NCI-H146 treated with DMSO at 0.1 percent for 48 hours (cell line): Measurements from ENCODE around the gene RTRAF.

ENCODE experiments used
- DNase-seq: peaks from one replicate; lab custom pipeline; 2025; ENCODE audit not compliant: unreplicated experiment; lab: John Stamatoyannopoulos, UW

RTRAF gene

GRCh38 chr14:51993285-51993920, 4.1 kb downstream of the RTRAF start:
- no peak for DNase-seq

DNA sequence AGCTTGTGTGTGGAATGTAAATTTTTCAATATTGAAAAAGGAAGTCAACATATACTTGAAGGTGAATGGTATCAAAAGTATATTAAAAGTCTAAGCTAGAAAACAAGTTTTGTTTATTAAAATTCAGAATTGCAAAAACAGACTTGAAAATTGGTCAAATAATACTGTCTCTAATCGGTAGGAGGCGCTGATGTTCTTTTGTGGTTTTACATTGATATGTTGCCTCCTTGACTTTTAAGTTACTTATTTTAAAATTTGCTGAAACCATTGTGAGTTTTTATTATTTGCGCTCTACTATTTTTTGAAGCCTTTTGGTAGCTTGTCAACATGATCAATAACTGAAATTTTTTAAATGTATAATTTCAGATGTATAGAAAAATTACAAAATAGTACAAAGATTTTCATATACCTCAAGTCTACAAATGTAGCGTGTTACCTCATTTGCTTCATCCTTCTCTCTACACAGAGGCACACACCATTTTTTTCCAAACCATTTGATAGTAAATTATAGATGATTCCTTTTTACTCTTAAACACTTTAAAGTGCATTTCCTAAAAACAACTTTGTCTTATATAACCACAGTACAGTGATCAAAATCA, 6.9 kb downstream of the RTRAF start:
- no peak for DNase-seq

GRCh38 chr14:51998348-51998747, 9.0 kb downstream of the RTRAF start:
- no peak for DNase-seq

GRCh38 chr14:51999084-51999483, 9.7 kb downstream of the RTRAF start:
- DNase-seq: no peak

GRCh38 chr14:52000019-52000582, 10.8 kb downstream of the RTRAF start:
- no peak for DNase-seq

DNA sequence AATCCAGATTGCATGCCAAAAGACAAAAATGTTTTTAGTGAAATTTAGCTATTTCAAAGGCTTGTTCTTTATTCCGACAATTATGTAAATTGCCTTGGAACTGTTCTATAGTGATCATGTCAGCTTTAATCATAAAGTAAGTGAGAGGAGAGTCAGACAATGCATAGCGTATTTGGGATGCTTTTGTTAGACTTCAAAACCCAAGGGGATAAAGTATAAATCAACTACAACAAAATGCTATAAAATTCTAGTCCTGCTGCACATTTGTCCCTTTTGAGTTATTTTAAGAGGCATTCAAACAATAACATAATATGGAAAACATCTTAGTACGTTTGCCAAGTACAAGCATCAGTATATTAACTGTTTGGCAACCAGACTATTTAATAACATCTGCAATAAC, 11.3 kb downstream of the RTRAF start:
- DNase-seq: no peak

GRCh38 chr14:52002542-52002941, 13.2 kb downstream of the RTRAF start:
- no peak for DNase-seq

DNA sequence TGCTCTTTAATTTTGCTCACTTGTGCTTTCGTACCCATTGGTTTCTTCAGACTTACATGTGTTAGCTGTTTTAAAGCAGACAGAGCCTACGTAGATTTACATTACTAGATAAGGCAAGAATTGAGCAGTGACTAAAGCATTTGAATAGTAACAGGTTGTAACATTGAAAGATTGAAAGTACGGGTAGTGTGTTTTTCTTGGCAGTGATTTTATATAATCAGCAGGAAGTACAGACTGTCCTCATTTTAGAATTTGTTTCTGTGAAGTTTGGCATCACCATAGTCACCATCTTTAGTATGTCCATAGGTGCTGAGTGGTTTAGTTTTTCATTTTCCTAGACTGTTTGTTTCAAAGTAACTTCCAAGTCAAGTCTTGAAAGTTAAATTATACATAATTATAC, 14.0 kb downstream of the RTRAF start:
- DNase-seq: no peak

DNA sequence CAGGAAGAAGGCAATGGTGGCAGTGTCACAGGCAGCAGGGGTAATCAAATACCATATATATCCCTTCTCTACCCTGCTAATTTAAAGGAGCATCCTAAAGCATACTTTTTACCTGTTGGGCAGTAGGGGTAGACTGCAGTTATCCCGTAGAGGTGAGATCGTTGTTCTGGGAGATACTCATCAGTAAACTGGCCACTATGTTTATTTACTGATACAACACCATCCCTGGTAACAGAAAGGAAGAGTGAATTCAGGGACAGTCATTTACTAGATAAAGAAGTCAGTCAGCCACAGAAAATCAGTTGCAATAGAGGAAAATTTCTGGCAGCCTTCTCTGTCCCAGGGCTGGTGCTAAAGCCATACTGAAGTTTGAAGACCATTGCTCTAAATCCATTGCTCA, 16.3 kb downstream of the RTRAF start:
- DNase-seq: no peak

DNA sequence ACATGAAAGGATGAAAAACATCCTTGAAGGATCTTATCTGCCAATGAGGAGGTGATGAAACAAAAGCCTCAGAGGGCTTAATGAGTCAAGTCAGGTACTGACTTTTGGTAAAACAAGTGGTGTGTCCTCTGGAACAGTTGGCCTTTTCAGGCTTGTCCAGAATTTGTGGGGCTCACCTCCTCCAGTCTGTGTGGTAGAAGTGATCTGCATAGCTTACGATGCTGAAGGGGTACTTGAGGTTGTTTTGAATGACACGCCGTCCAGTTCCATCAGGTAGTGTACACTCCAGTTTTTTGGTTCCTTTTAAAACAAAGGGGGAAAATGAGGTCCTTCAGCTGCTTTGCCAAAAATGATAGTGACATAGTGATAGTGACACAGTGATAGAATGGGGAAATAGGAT, 17.0 kb downstream of the RTRAF start:
- no peak for DNase-seq

GRCh38 chr14:52007211-52007610, 17.9 kb downstream of the RTRAF start:
- DNase-seq: no peak

- DNase-seq: no peak
Measured at GRCh38 chr14:52007637-52008036, 18.3 kb downstream of the RTRAF start.

GRCh38 chr14:52008136-52008535, 18.8 kb downstream of the RTRAF start:
- DNase-seq: no peak

GRCh38 chr14:52010173-52010693, 20.9 kb downstream of the RTRAF start:
- DNase-seq: no peak

GRCh38 chr14:52011523-52011922, 22.2 kb downstream of the RTRAF start:
- DNase-seq: no peak

DNA sequence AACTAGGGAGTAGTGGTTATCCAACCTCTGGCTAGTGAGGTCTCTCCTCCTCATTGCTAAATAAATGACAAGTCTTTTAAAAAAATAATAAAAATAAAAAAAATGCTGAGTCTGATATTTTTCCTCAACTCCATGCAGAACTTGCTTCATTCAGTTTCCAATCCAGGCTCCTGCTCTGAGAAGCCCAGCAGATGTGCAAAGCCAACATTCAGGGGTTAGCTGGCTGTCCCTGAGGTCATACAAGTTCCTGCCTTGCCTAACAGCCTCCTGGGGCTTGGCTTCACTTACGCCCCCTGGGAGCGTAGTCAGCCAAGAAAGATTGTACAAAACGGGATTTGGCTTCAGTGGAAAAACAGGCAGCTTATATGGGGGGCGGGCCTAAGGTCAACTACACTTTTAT, 23.3 kb downstream of the RTRAF start:
- DNase-seq: no peak

DNA sequence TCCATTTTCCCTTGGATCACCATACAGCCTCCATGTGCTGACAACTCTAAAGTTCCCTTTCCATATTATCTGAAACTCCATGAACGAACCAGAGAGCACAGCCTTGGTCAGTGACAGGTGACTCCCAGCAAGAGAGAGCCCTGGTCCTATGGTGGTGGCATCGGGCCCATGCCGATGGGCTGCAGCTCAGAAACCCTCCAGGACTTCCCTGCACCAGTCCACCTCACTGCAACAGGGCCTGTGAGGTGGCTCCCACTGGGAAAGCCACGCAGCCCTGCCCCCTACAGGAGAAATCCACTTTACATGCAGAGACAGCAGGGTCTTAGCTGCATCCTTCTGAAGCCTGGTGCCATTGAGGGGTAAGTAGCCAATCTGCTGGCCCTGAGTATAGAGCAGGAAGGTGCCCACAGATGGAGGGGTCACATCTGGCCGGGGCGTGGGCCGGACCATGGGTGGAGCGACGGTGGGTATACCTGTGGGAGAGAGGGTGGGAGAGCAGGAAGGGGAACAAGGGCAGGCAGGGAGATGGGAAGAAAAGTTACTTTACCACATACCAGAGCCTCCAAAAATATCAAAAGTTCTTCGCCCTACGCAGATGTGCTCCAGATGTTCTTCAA, 24.7 kb downstream of the RTRAF start:
- DNase-seq: no peak

DNA sequence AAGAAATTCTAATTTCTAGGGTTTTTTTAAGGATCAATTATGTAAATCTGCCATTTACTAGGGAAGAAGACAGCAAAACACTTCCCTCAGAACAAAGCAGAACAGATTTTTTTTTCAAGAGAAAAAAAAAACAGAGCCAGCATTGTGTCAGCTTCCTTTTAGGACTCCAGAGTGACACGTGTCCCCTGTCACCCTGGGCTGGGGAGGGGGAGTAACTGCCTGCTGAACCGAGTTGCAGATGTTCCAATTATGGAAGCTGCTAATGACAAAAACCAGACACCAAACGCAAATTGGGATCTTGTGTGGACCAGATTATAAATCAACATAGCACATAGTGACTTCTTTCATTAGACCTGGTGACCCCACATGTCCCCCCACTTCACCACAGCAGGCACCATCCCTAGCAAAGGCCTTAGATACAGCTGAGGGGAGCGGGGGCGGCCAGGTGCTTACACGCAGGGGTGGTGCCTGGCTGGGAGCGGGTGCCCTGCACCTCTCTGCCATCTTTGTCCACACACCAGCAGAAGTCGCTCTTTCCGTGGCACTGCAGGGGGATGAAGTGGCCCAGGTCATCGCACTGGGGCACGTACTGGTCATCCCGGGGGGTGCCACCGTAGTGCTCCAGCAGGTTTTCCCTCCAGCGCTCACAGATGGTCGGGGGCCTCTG, 25.4 kb downstream of the RTRAF start:
- DNase-seq: no peak

GRCh38 chr14:52015411-52016030, 26.2 kb downstream of the RTRAF start:
- no peak for DNase-seq

- DNase-seq: no peak
Measured at GRCh38 chr14:52018252-52018651, 28.9 kb downstream of the RTRAF start.

- DNase-seq: no peak
Measured at GRCh38 chr14:52018970-52019369, 29.6 kb downstream of the RTRAF start.
